Thoracic aorta (tissue), 2 donors: Measurements from ENCODE around the gene SMC3. TPM values are rescaled to one million over a fixed set of nuclear protein-coding genes. Genes with fewer than 3 reads are reported as not detected.
"Not testable (repeated sequence)": the region's sequence is repeated elsewhere in the genome, so short reads cannot be mapped to it uniquely, and the experiment has no call there.

ENCODE experiments used
- ATAC-seq: fragments of 150-250 bp; one replicate; pipeline ENCODE4 v1.8.0; 2017; ENCODE audit warnings: low read depth; ENCODE audit not compliant: insufficient number of reproducible peaks, low FRiP score
- DNase-seq: peaks from one replicate; pipeline ENCODE4 v3.0.0-alpha.2; 2020; ENCODE audit warnings: low spot score
- H3K27ac ChIP-seq, 2 donors: fragments of 200-600 bp; sonication (generic); 1 replicate in 1 of 2; 2 replicates in 1 of 2; pipeline ENCODE4 v1.5.1; 2016; ENCODE audit warnings: mild to moderate bottlenecking in 2 of 2, moderate library complexity in 2 of 2
- H3K27me3 ChIP-seq: fragments of 200-600 bp; sonication (generic); replicated peaks from 2 replicates; pipeline ENCODE4 v1.6.0; 2016; ENCODE audit warnings: mild to moderate bottlenecking; ENCODE audit not compliant: insufficient read depth
- H3K36me3 ChIP-seq: fragments of 200-600 bp; sonication (generic); one replicate; pipeline ENCODE4 v1.5.1; 2016
- H3K4me1 ChIP-seq, 2 donors: fragments of 200-600 bp; sonication (generic); 1 replicate in 1 of 2; 2 replicates in 1 of 2; pipeline versions ENCODE4 v1.5.1 to v1.6.0; 2016; ENCODE audit warnings: low read depth in 2 of 2, mild to moderate bottlenecking in 1 of 2; ENCODE audit not compliant: control insufficient read depth in 1 of 2
- H3K4me3 ChIP-seq: fragments of 200-600 bp; sonication (generic); 2 replicates; pipeline ENCODE4 v1.5.1; 2016; ENCODE audit warnings: mild to moderate bottlenecking
- H3K9me3 ChIP-seq: fragments of 200-600 bp; sonication (generic); 2 replicates; pipeline ENCODE4 v1.5.1; 2016
- CTCF ChIP-seq: fragments of 200-600 bp; sonication (generic); IDR thresholded peaks from one replicate; pipeline ENCODE4 v1.5.1; 2019; ENCODE audit warnings: antibody characterized with exemption
- total RNA-seq, 2 donors: library from RNA; depleted of rRNA; stranded (reverse); fragments of >200 nt; gene quantifications; one replicate each; pipeline versions ENCODE4 v1.1.0 to v1.2.3, GENCODE V29; 2016

SMC3 gene
- total RNA-seq, 2 donors from 2014 or later: 19.8 to 32.7 TPM

DNA sequence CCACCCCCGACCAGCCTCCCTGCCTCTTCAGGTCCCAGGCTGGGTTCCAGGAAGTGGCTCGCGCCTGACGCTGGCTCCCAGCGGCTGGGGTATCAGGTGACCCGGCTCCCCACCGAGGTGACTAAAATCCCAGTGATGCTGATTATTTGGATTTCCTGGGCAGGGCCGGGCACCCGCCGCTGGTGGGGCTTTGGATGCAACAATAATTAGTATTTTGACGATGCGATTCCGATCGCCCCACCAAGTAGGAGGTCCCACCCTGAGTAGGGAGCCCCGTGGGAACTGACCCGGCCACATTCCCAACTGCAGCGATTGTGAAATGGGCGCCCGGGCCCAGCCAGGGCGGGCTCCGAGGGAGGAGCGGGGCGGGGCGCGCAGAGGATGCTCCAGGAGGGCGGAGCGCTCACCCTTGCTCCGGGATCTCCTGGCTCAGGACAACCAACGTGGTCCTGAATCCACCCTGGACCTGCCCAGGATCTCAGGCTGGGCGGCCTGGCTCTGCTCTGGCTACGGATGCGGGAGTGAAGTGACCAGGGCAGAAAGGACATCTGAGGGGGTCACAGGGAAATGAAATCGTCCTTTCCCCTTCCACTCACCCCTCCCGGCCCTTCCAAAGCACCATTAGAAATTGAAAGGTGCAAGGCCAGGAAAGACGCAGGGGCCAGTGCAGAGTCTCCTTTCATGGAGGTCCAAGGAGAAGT is 37.2 kb upstream of the SMC3 start:
- no peaks in the 10 kb centered on the region for H3K9me3 ChIP-seq
- TF ChIP-seq CTCF: no peak
- peak overlapping the region; percentile 58 for H3K4me3 ChIP-seq
- H3K4me1 ChIP-seq: peaks cover 3 to 4% of the 10 kb centered on the region in 2 donors
- no peak overlapping the region for H3K27ac ChIP-seq
- no peaks in the 10 kb centered on the region for H3K36me3 ChIP-seq
- no peaks in the 10 kb centered on the region for H3K27me3 ChIP-seq
- no peak for ATAC-seq
- DNase-seq: no peak

- Histone ChIP-seq H3K36me3 (no peaks in the 10 kb centered on the region), H3K27me3 (no peaks in the 10 kb centered on the region), H3K4me3 (no peak overlapping the region), H3K27ac (no peak overlapping the region), H3K9me3 (no peaks in the 10 kb centered on the region), H3K4me1 (peaks cover 3 to 4% of the 10 kb centered on the region in 2 donors)
- ATAC-seq (no peak), DNase-seq (no peak)
- no peak for TF ChIP-seq CTCF
These were observed 35.8 kb upstream of the SMC3 start for GRCh38 chr10:110531687-110532086.

- not testable (repeated sequence) for H3K27me3 ChIP-seq, H3K27ac ChIP-seq, H3K4me3 ChIP-seq, H3K4me1 ChIP-seq, ATAC-seq, H3K36me3 ChIP-seq, DNase-seq, H3K9me3 ChIP-seq
These were observed 34.9 kb upstream of the SMC3 start for GRCh38 chr10:110532628-110533027.

- Histone ChIP-seq H3K4me3 (no peak overlapping the region), H3K9me3 (no peaks in the 10 kb centered on the region), H3K27ac (no peak overlapping the region), H3K36me3 (no peaks in the 10 kb centered on the region), H3K27me3 (no peaks in the 10 kb centered on the region), H3K4me1 (peaks cover 2 to 4% of the 10 kb centered on the region in 2 donors)
- no peak for TF ChIP-seq CTCF
- ATAC-seq: no peak
- DNase-seq: no peak
These were observed 34.3 kb upstream of the SMC3 start for GRCh38 chr10:110533149-110533548.

DNA sequence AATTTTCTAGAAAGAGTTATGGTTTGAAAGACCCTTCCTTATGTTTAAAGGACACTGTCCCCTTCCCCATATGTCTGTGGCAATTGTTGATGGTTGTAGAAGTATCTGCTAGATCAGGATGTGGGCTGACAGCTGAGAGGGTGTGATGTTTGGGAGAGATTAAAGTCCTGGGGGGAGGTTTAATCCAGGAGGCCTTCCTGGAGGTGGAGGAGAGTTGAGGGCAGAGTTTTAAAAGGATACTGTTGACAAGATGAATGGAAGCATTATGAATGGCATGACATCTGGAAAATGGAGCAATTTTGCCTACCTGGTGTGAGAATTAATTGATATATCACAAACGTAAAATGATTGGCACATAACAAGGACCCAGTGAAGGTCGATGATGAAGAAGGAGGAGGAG is 32.9 kb upstream of the SMC3 start:
- H3K4me3 ChIP-seq: no peak overlapping the region
- TF ChIP-seq CTCF: no peak
- H3K27me3 ChIP-seq: no peaks in the 10 kb centered on the region
- no peak overlapping the region for H3K27ac ChIP-seq
- H3K9me3 ChIP-seq: no peaks in the 10 kb centered on the region
- H3K4me1 ChIP-seq: peaks cover 0 to 4% of the 10 kb centered on the region in 2 donors
- ATAC-seq: no peak
- H3K36me3 ChIP-seq: no peaks in the 10 kb centered on the region
- no peak for DNase-seq
